HG03432 (cell line): ENCODE results near the gene TANGO2.

Experiments
- ATAC-seq: cut with Tn5 transposase; IDR thresholded peaks from one replicate; pipeline ENCODE4 v1.9.1; 2021; ENCODE audit warnings: mild to moderate bottlenecking, moderate library complexity; ENCODE audit not compliant: unreplicated experiment

The TANGO2 gene

GRCh38 chr22:19982991-19983578 lies 37.8 kb upstream of the TANGO2 start:
- no peak for ATAC-seq

GRCh38 chr22:19983741-19984140 lies 37.2 kb upstream of the TANGO2 start:
- ATAC-seq = no peak

- ATAC-seq = no peak
These were observed 36.6 kb upstream of the TANGO2 start for GRCh38 chr22:19984201-19984753.

GRCh38 chr22:19984851-19985811 lies 35.8 kb upstream of the TANGO2 start:
- no peak for ATAC-seq

GRCh38 chr22:19986011-19986409 lies 34.9 kb upstream of the TANGO2 start:
- no peak for ATAC-seq

GRCh38 chr22:19986410-19987341 lies 34.2 kb upstream of the TANGO2 start:
- ATAC-seq = peak; percentile 65

- no peak for ATAC-seq
These were observed 33.3 kb upstream of the TANGO2 start for GRCh38 chr22:19987394-19988306.

- ATAC-seq = no peak
These were observed 32.5 kb upstream of the TANGO2 start for GRCh38 chr22:19988331-19988808.

- no peak for ATAC-seq
These were observed 31.8 kb upstream of the TANGO2 start for GRCh38 chr22:19988965-19989724.

GRCh38 chr22:19989725-19990067 lies 31.2 kb upstream of the TANGO2 start:
- no peak for ATAC-seq

GRCh38 chr22:19990188-19990587 lies 30.7 kb upstream of the TANGO2 start:
- ATAC-seq = no peak

GRCh38 chr22:19990609-19991394 lies 30.1 kb upstream of the TANGO2 start:
- ATAC-seq = no peak

GRCh38 chr22:19991395-19991644 lies 29.6 kb upstream of the TANGO2 start:
- ATAC-seq = no peak

- ATAC-seq = no peak
These were observed 29.1 kb upstream of the TANGO2 start for GRCh38 chr22:19991645-19992451.

GRCh38 chr22:19992481-19992911 lies 28.4 kb upstream of the TANGO2 start:
- no peak for ATAC-seq

GRCh38 chr22:19992921-19993355 lies 28.0 kb upstream of the TANGO2 start:
- ATAC-seq = no peak

- ATAC-seq = no peak
These were observed 27.0 kb upstream of the TANGO2 start for GRCh38 chr22:19993926-19994325.
